GM19328 (cell line): ENCODE data around the gene GNPAT.

ENCODE experiments used
- ATAC-seq: cut with Tn5 transposase; IDR thresholded peaks from one replicate; pipeline ENCODE4 v1.9.1; 2021; ENCODE audit warnings: mild to moderate bottlenecking, moderate library complexity; ENCODE audit not compliant: unreplicated experiment

GNPAT gene

DNA sequence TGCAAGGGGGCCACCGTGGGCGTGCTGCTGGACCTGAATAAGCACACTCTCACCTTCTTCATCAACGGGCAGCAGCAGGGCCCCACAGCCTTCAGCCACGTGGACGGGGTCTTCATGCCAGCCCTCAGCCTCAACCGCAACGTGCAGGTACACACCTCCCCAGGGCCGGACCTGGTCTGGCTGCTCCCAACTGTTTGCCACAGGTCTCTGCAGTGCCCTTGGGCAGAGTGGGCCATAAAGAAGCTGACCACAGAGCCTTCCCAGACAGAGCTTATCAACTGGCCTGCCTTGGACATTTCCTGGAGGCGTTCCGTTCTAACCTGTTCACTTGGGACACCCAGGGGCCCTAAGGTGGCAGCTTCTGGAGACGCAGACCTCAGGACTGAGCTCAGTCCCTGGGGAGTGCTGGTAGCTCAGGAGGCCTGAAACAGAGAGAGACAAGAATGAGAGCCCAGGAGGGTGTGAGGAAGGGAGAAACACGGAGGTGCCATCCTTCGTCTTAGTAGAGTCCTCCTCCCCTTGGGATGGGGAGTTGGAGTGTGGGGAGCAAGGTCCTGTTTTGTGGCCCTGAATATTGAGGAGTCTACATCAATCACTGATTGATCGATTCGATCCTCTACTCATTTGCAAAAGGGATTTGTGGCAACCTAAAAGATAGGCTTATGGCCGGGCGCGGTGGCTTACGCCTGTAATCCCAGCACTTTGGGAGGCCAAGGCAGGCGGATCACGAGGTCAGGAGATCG is 27.0 kb upstream of the GNPAT start:
- no peak for ATAC-seq

DNA sequence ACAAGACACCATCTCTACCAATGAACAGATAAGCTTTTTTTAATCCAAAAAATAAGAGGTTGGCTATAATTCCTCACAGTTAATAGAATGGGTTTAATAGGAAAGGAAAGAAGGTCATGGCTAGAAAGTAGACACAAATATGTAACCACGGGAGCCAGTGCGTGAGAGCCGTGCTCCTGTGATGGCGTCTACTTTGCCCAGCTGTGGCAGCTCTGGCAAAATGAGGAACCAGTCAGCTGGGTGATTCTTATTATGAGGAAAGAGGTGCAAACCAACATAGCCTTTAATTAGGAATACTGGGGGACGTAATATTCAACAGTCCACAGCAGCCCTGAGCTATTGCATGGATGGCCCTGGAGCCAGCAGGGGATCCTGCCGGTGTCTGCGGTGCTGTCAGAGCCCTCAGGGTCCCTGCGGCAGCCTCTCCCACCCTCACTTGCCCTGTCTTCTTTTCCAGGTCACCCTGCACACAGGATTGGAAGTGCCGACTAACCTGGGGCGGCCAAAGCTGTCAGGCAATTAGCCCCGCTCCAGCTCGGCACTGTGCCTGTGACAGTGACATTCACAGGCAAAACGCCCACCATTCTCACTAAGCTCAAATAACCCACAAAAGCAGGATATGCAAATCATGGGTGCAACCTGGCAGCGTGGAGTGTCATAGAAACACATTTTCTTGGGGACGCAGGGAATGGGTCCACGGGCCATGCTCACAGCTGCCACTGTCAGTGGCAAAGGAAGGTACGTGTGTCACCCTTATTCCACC is 25.9 kb upstream of the GNPAT start:
- no peak for ATAC-seq

DNA sequence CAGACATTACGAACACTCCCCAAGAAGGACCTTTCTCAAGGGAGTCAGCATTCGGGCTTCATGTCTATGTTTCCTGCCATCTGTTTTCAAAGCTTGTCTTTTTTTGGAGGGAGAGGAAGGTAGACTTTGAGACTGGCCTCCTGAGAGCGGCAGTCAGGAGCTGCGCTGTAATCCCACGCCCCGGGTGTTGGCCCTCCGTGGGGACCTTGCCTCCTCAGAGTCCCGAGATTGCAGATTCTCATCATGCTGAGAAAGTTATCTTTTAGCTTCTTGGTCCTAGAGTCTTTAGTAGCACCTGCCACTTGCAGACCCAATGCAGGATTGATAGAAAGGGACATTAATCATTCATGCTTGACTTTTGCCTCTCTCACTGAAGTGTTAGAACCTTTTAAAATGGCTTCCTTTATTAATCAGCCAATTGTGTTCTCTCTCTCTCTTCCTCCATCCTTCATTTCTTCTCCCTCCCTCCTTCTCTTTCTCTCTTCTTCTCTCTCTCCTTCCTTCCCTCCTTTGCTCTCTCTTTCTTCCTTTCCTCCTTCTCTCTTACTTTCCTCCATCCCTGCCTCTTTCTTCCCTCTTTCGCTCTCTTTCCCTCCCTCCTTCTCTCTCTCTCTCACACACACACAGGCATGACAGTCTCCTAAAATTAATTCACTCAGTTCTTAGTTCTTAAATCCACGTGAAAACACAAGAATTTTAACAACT is 25.2 kb upstream of the GNPAT start:
- ATAC-seq, result no peak

DNA sequence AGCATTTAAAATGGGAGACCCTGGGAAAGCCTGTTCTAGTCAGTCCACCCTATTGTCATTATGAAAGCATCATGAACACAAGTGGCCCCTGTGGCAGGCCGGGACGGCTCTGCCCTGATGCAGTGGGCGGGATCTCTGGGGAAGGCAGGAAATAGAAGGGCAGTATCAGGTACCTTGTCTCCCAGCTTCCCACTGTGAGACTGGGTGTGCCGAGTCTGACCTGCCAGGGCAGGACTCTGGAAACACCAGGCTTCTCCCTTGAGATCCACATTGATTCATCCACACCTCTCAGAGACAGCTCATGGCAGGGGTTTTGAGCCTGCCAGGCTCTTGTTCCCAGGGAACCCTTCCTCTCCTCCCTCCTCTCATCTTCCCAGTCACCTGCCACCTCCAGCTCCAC is 24.5 kb upstream of the GNPAT start:
- ATAC-seq, result no peak

DNA sequence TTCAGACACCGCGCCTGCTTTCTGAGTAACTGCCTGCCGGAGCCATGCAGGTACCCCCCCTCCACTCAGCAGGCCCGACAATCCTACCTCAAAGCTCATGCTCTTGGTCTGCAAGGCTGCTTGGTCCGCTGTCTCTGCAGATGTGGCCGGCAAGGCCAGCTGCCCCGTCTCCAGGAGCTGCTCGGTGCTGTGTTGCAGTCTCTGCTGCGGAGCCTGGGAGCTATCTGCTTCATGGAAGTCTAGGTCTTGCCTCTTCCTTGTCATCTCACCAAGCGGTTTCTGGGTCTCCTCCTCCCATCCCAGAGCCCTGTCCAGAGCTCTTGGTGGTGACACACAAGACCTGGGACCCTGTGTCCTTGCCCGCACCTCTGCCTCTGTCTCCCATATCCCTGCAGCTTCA is 24.0 kb upstream of the GNPAT start:
- ATAC-seq, result no peak

DNA sequence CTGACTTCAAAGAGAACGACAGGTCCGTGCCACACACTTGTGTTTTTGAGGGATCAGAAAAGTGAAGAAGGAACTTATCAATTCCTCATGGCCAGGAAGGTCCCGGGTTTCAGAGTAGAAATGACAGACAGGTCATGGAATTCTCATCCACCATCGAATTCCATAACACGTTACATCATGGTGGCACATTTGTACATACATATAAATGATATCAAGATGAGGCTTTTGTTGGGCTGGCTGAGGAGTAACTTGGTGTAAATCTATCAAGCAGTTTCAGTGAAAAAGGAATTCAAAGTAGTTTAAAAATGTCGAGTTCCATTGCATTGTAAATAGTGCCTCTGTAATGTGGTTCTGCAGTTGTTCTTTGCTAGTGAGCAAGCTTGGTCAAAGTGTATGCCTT is 22.9 kb upstream of the GNPAT start:
- no peak for ATAC-seq

DNA sequence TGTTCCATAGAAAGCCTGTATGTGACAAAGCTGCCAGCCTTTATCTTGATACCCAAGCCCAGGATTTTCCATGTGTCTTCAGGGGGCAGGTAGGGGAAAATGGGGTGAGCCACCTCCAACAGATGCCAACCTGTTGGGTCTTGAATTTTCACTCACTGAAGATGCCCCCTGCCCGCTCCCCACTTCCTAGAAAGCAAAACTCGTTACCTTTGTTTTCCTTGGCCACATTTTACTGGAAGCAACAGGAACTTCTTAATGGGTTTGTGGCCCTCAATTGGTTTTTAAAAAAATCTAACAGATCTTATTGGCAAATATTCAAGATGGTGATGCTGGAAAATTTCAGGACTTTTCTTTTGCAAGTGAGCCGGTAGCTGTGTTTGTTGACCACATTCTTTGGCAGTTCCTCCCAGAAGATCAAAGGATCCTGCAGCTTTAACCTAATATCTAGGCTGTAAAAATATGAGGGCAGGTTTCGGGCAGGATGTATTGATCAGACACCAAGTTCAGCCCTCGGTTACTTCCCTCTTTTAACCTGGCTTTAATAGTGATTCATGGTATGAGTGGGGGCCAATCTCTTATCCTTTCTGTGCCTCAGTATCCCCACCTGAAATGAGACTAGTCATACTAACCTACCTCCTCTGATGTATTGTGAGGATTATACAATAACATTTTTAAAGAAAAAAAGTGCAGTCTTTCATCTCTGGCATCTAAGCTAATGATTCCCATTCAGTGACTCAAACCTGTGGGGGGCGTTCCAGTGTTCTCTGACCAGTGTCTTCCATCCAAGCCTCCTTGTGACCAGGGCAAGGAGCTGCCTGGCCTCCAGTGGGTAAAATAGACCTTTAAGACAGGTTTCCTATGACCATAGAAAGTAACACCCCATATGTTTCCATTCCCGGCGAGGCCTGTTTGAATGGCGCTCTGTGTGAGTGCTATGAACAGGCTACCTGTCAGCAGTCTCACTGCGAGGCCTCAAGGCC is 21.3 kb upstream of the GNPAT start:
- ATAC-seq, result no peak

- ATAC-seq, result no peak
Observed at GRCh38 chr1:231220801-231221200, 20.2 kb upstream of the GNPAT start.

DNA sequence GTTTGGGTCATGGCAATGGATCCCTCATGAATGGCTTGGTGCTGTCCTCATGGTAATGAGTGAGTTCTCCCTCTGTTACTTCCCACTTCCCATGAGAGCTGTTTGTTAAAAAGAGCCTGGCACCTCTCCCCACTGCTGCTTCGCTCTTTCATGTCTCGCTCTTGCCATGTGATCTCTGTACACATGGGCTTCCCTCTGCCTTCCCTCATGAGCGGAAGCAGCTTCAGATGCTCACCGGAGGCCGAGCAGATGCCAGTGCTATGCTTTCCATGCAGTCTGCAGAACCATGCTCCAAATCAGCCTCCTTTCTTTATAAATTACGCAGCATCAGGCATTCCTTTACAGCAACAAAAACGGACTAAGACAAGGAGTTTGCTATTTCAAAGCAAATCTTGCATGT is 14.9 kb upstream of the GNPAT start:
- ATAC-seq, result no peak

DNA sequence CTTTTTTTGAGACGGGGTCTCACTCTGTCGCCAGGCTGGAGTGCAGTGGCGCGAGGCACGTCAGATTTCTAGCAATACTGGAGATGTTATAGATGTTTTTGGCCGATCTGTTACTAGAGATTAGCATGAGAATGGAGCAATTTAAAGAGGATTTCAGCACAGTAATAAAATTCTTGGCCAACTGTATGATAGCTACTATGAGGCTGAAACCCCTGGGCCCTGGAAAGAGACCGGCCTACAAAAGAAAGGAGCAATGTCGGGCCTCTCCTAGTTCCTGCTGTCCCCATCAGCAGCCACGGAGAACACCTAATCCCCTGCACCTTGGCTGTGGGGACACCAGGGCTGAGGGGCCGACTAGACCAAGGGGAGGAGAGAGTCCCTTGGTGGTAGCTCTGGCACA is 9.5 kb upstream of the GNPAT start:
- no peak for ATAC-seq

DNA sequence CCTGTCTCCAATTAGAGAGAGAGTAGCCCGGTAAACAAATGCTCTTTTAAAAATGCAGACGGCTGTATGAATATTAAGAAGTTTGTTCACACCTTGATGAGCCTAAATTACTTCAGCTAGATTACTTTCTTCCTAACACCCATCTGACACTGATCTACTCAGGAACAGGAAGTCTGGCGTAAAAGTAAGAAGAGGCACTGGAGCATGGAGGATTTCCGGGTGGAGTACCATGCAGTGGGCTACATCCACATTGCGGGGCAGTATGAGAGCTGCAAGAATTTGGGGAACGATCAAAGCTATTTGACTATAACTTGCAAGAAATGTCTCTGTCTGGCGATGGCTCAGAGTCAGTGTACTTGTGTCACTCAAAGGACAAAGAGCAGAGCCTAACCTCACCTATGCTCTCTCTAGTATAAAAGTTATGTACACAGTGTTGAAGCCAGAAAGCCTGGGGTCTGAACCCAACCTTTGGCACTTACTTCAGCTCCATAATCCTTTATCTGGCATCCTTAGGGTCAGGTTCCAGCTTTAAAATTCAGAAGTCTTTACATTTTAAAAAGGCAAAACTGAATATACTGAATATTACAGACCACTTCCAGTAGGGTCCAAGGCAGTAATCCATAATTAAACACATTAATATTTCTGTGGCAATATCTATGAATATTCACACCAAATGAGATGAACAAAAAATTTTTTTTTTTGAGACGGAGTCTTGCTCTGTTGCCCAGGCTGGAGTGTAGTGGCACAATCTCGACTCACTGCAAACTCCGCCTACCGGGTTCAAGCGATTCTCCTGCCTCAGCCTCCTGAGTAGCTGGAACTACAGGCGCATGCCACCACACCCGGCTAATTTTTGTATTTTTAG is 7.9 kb upstream of the GNPAT start:
- ATAC-seq, result no peak

- no peak for ATAC-seq
Observed at GRCh38 chr1:231233735-231234417, 7.1 kb upstream of the GNPAT start.

DNA sequence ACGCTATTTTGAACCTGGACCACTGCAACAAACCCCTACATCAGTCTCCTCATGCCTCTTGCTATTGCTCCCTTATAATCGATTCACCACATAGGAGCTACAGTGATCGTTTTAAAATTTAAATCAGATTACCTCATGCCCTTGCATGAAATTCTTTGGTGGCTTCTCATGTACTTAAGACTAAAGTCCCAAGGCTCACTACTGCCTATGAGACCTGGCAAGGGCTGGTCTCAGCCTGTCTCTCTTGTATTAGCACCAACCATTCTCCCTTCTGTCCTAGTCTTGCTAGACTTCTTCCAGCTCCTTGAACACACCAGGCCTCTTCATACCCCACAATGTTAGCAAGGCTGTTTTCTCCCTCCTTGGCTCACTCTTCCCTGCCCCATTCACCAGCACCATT is 6.5 kb upstream of the GNPAT start:
- no peak for ATAC-seq

- ATAC-seq, result no peak
Observed at GRCh38 chr1:231235526-231236207, 5.3 kb upstream of the GNPAT start.

DNA sequence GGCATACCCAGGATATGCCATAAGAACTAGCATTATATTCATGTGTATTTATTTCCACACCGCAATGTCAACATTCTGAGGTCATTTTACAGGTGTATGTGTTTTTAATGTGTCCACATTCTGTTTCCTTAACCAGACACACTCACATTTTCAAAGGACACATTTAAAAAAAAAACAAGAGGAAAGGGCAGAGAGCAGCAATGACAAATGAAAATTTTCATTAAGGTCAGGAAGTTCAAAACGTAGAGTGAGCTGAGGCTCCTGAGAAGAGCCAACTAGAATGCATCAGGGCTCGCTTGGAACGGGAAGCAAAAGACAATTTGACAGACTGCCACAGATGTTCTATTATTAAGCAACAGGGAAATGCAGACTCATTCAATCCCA is 4.8 kb upstream of the GNPAT start:
- ATAC-seq, result no peak

DNA sequence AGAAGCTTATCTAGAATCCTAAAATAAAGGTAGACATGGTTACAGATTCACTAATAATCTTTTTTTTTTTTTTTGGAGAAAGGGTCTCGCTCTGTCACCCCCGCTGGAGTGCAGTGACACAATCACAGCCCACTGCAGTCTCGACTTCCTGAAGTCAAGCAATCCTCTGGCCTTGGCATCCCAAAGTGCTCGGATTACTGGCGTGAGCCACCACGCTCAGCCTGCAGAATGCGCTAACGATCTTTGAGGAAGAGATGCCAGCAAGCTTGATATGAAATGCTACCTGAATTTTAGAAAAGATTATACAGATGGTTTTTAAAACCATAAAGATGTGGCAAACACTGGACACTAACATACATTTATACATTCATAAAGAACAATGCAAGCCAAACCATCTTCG is 4.1 kb upstream of the GNPAT start:
- ATAC-seq, result no peak

- ATAC-seq, result no peak
Observed at GRCh38 chr1:231238298-231238697, 2.7 kb upstream of the GNPAT start.

GRCh38 chr1:231240531-231240882 is 505 bp upstream of the GNPAT start:
- no peak for ATAC-seq

DNA sequence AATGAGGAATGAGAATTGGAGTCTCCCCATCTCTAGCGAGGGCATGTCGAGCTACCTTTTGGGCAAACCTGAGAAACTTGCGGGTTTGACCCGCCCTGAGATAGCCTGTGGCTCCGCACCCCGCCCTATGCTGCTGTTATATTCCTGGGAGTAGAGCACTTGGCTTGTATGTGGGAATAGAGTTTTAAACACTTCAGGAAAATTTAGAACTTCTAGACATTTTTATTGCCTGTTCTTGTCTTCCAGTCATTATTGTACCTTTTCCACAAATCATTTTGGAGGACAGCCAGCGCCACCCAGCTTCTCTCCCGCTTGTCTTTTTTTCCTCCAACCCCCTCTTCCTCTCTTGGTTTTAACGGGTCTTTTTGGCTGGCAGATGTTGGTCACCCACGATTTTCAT is 738 bp downstream of the GNPAT start:
- ATAC-seq, result no peak
